Liver (tissue), 9 donors: ENCODE data around the gene NUP93. TPM values are rescaled to one million over a fixed set of nuclear protein-coding genes. Genes with fewer than 3 reads are reported as not detected.

ENCODE experiments used
- DNase-seq: peaks from one replicate; pipeline ENCODE4 v3.0.0-alpha.2; 2017; ENCODE audit warnings: low spot score
- H3K27ac ChIP-seq, 2 donors: one replicate each; pipeline ENCODE4 v1.7.0; 2013; ENCODE audit warnings: inconsistent platforms in 2 of 2, low read length in 2 of 2, control low read depth in 1 of 2, low read depth in 1 of 2, mild to moderate bottlenecking in 1 of 2
- H3K27me3 ChIP-seq, 4 donors: one replicate each; pipeline versions ENCODE4 v1.6.1 to v1.7.0; 2013; ENCODE audit warnings: low read length in 3 of 4, inconsistent platforms in 1 of 4, mild to moderate bottlenecking in 1 of 4, moderate library complexity in 1 of 4; ENCODE audit not compliant: control insufficient read depth in 4 of 4, insufficient read depth in 4 of 4
- H3K36me3 ChIP-seq, 4 donors: one replicate each; pipeline versions ENCODE4 v1.6.1 to v1.7.0; 2013; ENCODE audit warnings: low read length in 3 of 4, mild to moderate bottlenecking in 3 of 4, low read depth in 1 of 4, moderate library complexity in 1 of 4; ENCODE audit not compliant: control insufficient read depth in 4 of 4, insufficient read depth in 3 of 4
- H3K4me1 ChIP-seq, 4 donors: one replicate each; pipeline versions ENCODE4 v1.6.1 to v1.7.0; 2013; ENCODE audit warnings: low read length in 3 of 4, mild to moderate bottlenecking in 3 of 4, moderate library complexity in 1 of 4; ENCODE audit not compliant: control insufficient read depth in 4 of 4, insufficient read depth in 4 of 4
- H3K4me3 ChIP-seq, 3 donors: one replicate each; pipeline versions ENCODE4 v1.6.1 to v1.7.0; 2013; ENCODE audit warnings: low read length in 3 of 3, control low read depth in 1 of 3, low read depth in 1 of 3, mild to moderate bottlenecking in 1 of 3
- H3K9ac ChIP-seq, 2 donors: one replicate each; pipeline ENCODE4 v1.7.0; 2013; ENCODE audit warnings: low read length in 2 of 2, mild to moderate bottlenecking in 2 of 2, moderate library complexity in 2 of 2, control low read depth in 1 of 2, low read depth in 1 of 2
- H3K9me3 ChIP-seq, 4 donors: one replicate each; pipeline versions ENCODE4 v1.6.1 to v1.7.0; 2013; ENCODE audit warnings: low read length in 3 of 4; ENCODE audit not compliant: control insufficient read depth in 4 of 4
- CTCF ChIP-seq: fragments of 150-350 bp; IDR thresholded peaks from 2 replicates; pipeline ENCODE4 v1.5.1; 2017; ENCODE audit warnings: improper control_type of control experiment, low read depth, low read length; ENCODE audit not compliant: missing input control
- EGR1 ChIP-seq, 2 donors: IDR thresholded peaks; 2 replicates each; pipeline ENCODE4 v1.6.1; 2016 to 2018; ENCODE audit warnings: antibody characterized with exemption in 2 of 2, low read depth in 2 of 2
- FOXA1 ChIP-seq: IDR thresholded peaks from 2 replicates; pipeline ENCODE4 v1.6.1; 2016; ENCODE audit warnings: antibody characterized with exemption
- HNF4G ChIP-seq: IDR thresholded peaks from 2 replicates; pipeline ENCODE4 v1.6.1; 2016; ENCODE audit warnings: antibody characterized with exemption
- JUND ChIP-seq, 2 donors: IDR thresholded peaks; 2 replicates each; pipeline ENCODE4 v1.6.1; 2016; ENCODE audit warnings: antibody characterized with exemption in 2 of 2
- NR2F2 ChIP-seq: IDR thresholded peaks from 2 replicates; pipeline ENCODE4 v1.6.1; 2016; ENCODE audit warnings: antibody characterized with exemption
- RAD21 ChIP-seq, 2 donors: IDR thresholded peaks; 2 replicates each; pipeline ENCODE4 v1.6.1; 2016; ENCODE audit warnings: antibody characterized with exemption in 2 of 2, mild to moderate bottlenecking in 2 of 2
- RXRA ChIP-seq, 2 donors: IDR thresholded peaks; 2 replicates each; pipeline ENCODE4 v1.6.1; 2017 to 2018; ENCODE audit warnings: antibody characterized with exemption in 2 of 2, mild to moderate bottlenecking in 1 of 2
- SP1 ChIP-seq: IDR thresholded peaks from 2 replicates; pipeline ENCODE4 v1.6.1; 2018; ENCODE audit warnings: antibody characterized with exemption, mild to moderate bottlenecking
- TAF1 ChIP-seq: conservative IDR thresholded peaks from 2 replicates; pipeline ENCODE4 v1.6.1; 2016; ENCODE audit warnings: antibody characterized with exemption, mild to moderate bottlenecking
- YY1 ChIP-seq: IDR thresholded peaks from 2 replicates; pipeline ENCODE4 v1.6.1; 2016; ENCODE audit warnings: antibody characterized with exemption, mild to moderate bottlenecking
- ZBTB33 ChIP-seq: IDR thresholded peaks from 2 replicates; pipeline ENCODE4 v1.6.1; 2016; ENCODE audit warnings: antibody characterized with exemption
- WGBS: extraction: QIAGEN DNeasy Blood & Tissue Kit; methylation state at CpG from one replicate; pipeline ENCODE4 v1.1.7; 2013; 5-methylcytosine and 5-hydroxymethylcytosine counted together
- polyA plus RNA-seq, 2 donors: library from polyadenylated mRNA; stranded (reverse) in 1 of 2; unstranded in 1 of 2; fragments of 200-250 nt in 1 of 2; fragments of >200 nt in 1 of 2; fragmentation: Nextera tagmentation in 1 of 2; extraction: Ambion mirVana in 1 of 2; gene quantifications; one replicate each; pipeline versions ENCODE4 v1.2.1 to v1.2.3, GENCODE V29; 2013 to 2015
- total RNA-seq, 2 donors: library from RNA; depleted of rRNA; stranded (reverse); fragments of >200 nt; gene quantifications; one replicate each; pipeline ENCODE4 v1.2.3, GENCODE V29; 2014
- TF ChIP-seq, protein P1 (sequence below): IDR thresholded peaks from 2 replicates; pipeline ENCODE4 v1.6.1; 2016; ENCODE audit warnings: antibody characterized with exemption
- TF ChIP-seq, protein P2 (sequence below): IDR thresholded peaks from 2 replicates; pipeline ENCODE4 v1.6.1; 2016; ENCODE audit warnings: antibody characterized with exemption, mild to moderate bottlenecking
- donor health status: healthy.
- donor health status: healthy.
- donor health status: healthy.
- donor health status: healthy.
- donor health status: healthy.

NUP93 gene
- total and polyA plus RNA-seq, 4 donors = 8.2 to 31.8 (median 9.8) TPM

DNA sequence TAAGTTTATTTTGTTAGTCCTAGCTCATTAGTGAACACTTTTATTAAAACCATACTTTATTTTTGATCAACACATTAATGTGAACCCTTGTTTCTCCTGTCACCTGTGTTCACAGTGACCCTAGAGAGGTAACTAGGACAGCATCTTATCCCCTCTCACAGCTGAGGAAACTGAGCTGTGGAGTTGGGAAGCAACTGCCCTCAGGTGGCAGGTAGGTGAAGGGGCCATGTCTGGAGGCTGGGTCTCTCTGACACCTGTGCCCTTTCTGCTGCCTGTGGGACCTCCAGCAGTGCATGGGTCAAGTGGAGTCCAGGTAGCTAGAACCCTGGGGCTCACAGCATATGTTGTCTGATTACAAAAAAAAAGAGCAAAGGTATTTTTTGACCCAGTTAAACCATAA lies 112.2 kb downstream of the NUP93 start:
- no peaks in the 10 kb centered on the region for H3K4me1 ChIP-seq
- TF ChIP-seq CTCF = no peak
- TF ChIP-seq ZBTB33 = no peak
- TF ChIP-seq, protein P1, sequence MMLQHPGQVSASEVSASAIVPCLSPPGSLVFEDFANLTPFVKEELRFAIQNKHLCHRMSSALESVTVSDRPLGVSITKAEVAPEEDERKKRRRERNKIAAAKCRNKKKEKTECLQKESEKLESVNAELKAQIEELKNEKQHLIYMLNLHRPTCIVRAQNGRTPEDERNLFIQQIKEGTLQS = no peak
- TF ChIP-seq JUND (IDR thresholded peaks at IDR 0.05) = no peak
- TF ChIP-seq HNF4G = no peak
- TF ChIP-seq TAF1 = no peak
- no peak for TF ChIP-seq RXRA (IDR thresholded peaks at IDR 0.05)
- TF ChIP-seq, protein P2, sequence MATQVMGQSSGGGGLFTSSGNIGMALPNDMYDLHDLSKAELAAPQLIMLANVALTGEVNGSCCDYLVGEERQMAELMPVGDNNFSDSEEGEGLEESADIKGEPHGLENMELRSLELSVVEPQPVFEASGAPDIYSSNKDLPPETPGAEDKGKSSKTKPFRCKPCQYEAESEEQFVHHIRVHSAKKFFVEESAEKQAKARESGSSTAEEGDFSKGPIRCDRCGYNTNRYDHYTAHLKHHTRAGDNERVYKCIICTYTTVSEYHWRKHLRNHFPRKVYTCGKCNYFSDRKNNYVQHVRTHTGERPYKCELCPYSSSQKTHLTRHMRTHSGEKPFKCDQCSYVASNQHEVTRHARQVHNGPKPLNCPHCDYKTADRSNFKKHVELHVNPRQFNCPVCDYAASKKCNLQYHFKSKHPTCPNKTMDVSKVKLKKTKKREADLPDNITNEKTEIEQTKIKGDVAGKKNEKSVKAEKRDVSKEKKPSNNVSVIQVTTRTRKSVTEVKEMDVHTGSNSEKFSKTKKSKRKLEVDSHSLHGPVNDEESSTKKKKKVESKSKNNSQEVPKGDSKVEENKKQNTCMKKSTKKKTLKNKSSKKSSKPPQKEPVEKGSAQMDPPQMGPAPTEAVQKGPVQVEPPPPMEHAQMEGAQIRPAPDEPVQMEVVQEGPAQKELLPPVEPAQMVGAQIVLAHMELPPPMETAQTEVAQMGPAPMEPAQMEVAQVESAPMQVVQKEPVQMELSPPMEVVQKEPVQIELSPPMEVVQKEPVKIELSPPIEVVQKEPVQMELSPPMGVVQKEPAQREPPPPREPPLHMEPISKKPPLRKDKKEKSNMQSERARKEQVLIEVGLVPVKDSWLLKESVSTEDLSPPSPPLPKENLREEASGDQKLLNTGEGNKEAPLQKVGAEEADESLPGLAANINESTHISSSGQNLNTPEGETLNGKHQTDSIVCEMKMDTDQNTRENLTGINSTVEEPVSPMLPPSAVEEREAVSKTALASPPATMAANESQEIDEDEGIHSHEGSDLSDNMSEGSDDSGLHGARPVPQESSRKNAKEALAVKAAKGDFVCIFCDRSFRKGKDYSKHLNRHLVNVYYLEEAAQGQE = no peak
- no peak for TF ChIP-seq YY1
- H3K27me3 ChIP-seq = no peaks in the 10 kb centered on the region
- no peak overlapping the region for H3K27ac ChIP-seq
- H3K36me3 ChIP-seq = peaks cover 4 to 16% (median 10%) of the 10 kb centered on the region in 4 donors
- no peak overlapping the region for H3K4me3 ChIP-seq
- no peaks in the 10 kb centered on the region for H3K9me3 ChIP-seq
- H3K9ac ChIP-seq = no peak overlapping the region
- no peak for DNase-seq

- no peak overlapping the region for H3K9ac ChIP-seq
- TF ChIP-seq CTCF (no peak), RAD21 (IDR thresholded peaks at IDR 0.05) (no peak), EGR1 (IDR thresholded peaks at IDR 0.05; ENCODE audit: low read depth in 2 of 2) (no peak), SP1 (no peak), FOXA1 (no peak), ZBTB33 (no peak), NR2F2 (no peak)
- TF ChIP-seq, protein P1 = no peak
- no peak overlapping the region for H3K27ac ChIP-seq
- DNase-seq = no peak
- H3K36me3 ChIP-seq = peaks cover 0 to 12% (median 5%) of the 10 kb centered on the region in 4 donors
- WGBS = 97% methylated on average over 6 of the region's 6 CpGs
- H3K4me1 ChIP-seq = peaks cover 0 to 4% (median 3%) of the 10 kb centered on the region in 4 donors
- H3K27me3 ChIP-seq = no peaks in the 10 kb centered on the region
- H3K4me3 ChIP-seq = no peak overlapping the region
- H3K9me3 ChIP-seq = no peaks in the 10 kb centered on the region
These were observed 114.1 kb downstream of the NUP93 start for GRCh38 chr16:56844056-56844455.
